Measurements from ENCODE around the gene KIRREL3. TPM values are rescaled to one million over a fixed set of nuclear protein-coding genes. Genes with fewer than 3 reads are reported as not detected.

The KIRREL3 gene
- polyA plus RNA-seq, 1 donor (not counting 4 experiments of a cell fraction or from before 2014, with no cell fraction given): 0.04 TPM

DNA sequence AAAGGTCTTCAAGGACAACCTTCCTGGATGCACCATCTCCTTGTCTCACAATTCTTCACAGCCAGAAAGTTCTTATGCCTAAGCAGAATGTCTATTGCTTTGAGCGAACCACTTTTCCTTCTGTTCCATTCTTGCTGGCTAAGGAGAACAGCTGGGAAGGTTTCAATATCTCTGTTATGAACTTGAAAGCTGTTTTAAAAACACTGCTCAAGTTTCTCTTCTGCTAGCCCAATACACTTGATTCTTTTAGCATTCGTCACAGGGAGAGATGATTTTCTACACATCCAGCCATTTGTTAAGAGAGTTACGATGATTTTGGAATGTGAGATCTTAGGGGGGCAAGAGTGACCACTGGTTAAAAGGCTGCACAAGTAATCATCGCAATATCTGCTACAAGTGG, 249.3 kb downstream of the KIRREL3 start:
- Histone ChIP-seq H3K4me2 (ENCODE audit: control insufficient read depth, extremely low read depth, insufficient read depth, low read depth, low read length) (no peak overlapping the region), H4K20me1 (ENCODE audit: control insufficient read depth, extremely low read depth, insufficient read depth, low read length) (no peaks in the 10 kb centered on the region), H3K79me2 (ENCODE audit: control insufficient read depth, insufficient read depth, low read length) (no peaks in the 10 kb centered on the region), H3K36me3 (ENCODE audit: control insufficient read depth in 2 of 2, extremely low read depth in 1 of 2, insufficient read depth in 2 of 2, low read length in 2 of 2) (no peaks in the 10 kb centered on the region), H3K27ac (ENCODE audit: control insufficient read depth, insufficient read depth, low read length) (no peak overlapping the region), H3K9me1 (ENCODE audit: control insufficient read depth, extremely low read depth, insufficient read depth, low read length) (no peaks in the 10 kb centered on the region), H3K9ac (ENCODE audit: control insufficient read depth, extremely low read depth, insufficient read depth, low read length) (no peak overlapping the region), H3K9me3 (ENCODE audit: control insufficient read depth, low read depth, low read length) (no peaks in the 10 kb centered on the region), H2AFZ (ENCODE audit: control insufficient read depth, low read length) (no peak overlapping the region), H3K4me1 (ENCODE audit: control insufficient read depth, extremely low read depth, insufficient read depth, low read length) (no peaks in the 10 kb centered on the region), H3K27me3 (ENCODE audit: control insufficient read depth, extremely low read depth, insufficient read depth, low read length) (no peaks in the 10 kb centered on the region), H3K4me3 (ENCODE audit: control insufficient read depth in 2 of 3, extremely low read depth in 1 of 3, insufficient read depth in 2 of 3, low read depth in 1 of 3, low read length in 3 of 3) (no peak overlapping the region)
- FAIRE-seq (no peak), DNase-seq (ENCODE audit: low read depth, low spot score) (no peak)
- TF ChIP-seq EZH2 (IDR thresholded peaks at IDR 0.05; ENCODE audit: low read length): no peak
- TF ChIP-seq, protein P1, sequence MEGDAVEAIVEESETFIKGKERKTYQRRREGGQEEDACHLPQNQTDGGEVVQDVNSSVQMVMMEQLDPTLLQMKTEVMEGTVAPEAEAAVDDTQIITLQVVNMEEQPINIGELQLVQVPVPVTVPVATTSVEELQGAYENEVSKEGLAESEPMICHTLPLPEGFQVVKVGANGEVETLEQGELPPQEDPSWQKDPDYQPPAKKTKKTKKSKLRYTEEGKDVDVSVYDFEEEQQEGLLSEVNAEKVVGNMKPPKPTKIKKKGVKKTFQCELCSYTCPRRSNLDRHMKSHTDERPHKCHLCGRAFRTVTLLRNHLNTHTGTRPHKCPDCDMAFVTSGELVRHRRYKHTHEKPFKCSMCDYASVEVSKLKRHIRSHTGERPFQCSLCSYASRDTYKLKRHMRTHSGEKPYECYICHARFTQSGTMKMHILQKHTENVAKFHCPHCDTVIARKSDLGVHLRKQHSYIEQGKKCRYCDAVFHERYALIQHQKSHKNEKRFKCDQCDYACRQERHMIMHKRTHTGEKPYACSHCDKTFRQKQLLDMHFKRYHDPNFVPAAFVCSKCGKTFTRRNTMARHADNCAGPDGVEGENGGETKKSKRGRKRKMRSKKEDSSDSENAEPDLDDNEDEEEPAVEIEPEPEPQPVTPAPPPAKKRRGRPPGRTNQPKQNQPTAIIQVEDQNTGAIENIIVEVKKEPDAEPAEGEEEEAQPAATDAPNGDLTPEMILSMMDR (optimal IDR thresholded peaks at IDR 0.05 in 1 of 3, IDR thresholded peaks at IDR 0.05 in 1 of 3, conservative IDR thresholded peaks at IDR 0.05 in 1 of 3; ENCODE audit: extremely low read depth in 1 of 3, insufficient read depth in 2 of 3, low read length in 3 of 3): no peak
- dilution Hi-C loops (cut with MboI; ENCODE audit: extremely low pct_ligation_motif_present, low sequenced_read_pairs): no loop called here

DNA sequence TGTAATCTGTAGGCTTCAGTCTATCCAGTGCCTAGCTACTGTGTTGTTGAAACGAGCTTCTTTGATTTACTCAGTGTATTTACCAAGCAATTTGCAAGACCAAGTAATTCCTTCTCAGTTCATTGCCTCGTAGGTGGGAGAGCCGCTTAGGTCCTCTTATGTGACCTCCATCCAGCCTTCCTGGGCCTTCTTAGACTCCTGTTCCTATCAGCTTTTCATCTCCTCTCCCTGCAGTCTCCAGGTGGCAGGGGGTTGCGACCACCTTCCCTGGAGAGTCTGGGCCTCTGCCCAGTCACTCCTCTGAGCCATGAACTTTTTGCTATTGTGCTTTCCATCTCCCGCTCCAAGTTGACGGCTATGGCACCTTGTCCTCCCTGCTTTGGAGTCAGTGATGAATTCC, 251.8 kb downstream of the KIRREL3 start:
- Histone ChIP-seq H3K36me3 (ENCODE audit: control insufficient read depth in 2 of 2, extremely low read depth in 1 of 2, insufficient read depth in 2 of 2, low read length in 2 of 2) (no peaks in the 10 kb centered on the region), H3K9me3 (ENCODE audit: control insufficient read depth, low read depth, low read length) (no peaks in the 10 kb centered on the region), H3K4me1 (ENCODE audit: control insufficient read depth, extremely low read depth, insufficient read depth, low read length) (no peaks in the 10 kb centered on the region), H3K9ac (ENCODE audit: control insufficient read depth, extremely low read depth, insufficient read depth, low read length) (no peak overlapping the region), H3K4me2 (ENCODE audit: control insufficient read depth, extremely low read depth, insufficient read depth, low read depth, low read length) (no peak overlapping the region), H3K27ac (ENCODE audit: control insufficient read depth, insufficient read depth, low read length) (no peak overlapping the region), H3K9me1 (ENCODE audit: control insufficient read depth, extremely low read depth, insufficient read depth, low read length) (no peaks in the 10 kb centered on the region), H3K79me2 (ENCODE audit: control insufficient read depth, insufficient read depth, low read length) (no peaks in the 10 kb centered on the region), H3K4me3 (ENCODE audit: control insufficient read depth in 2 of 3, extremely low read depth in 1 of 3, insufficient read depth in 2 of 3, low read depth in 1 of 3, low read length in 3 of 3) (no peak overlapping the region), H2AFZ (ENCODE audit: control insufficient read depth, low read length) (no peak overlapping the region), H3K27me3 (ENCODE audit: control insufficient read depth, extremely low read depth, insufficient read depth, low read length) (no peaks in the 10 kb centered on the region), H4K20me1 (ENCODE audit: control insufficient read depth, extremely low read depth, insufficient read depth, low read length) (no peaks in the 10 kb centered on the region)
- dilution Hi-C loops (cut with MboI; ENCODE audit: extremely low pct_ligation_motif_present, low sequenced_read_pairs): no loop called here
- DNase-seq (ENCODE audit: low read depth, low spot score) (no peak), FAIRE-seq (no peak)
- TF ChIP-seq EZH2 (IDR thresholded peaks at IDR 0.05; ENCODE audit: low read length): no peak
- TF ChIP-seq, protein P1 (optimal IDR thresholded peaks at IDR 0.05 in 1 of 3, IDR thresholded peaks at IDR 0.05 in 1 of 3, conservative IDR thresholded peaks at IDR 0.05 in 1 of 3; ENCODE audit: extremely low read depth in 1 of 3, insufficient read depth in 2 of 3, low read length in 3 of 3): no peak
